Urothelium cell line (cell line): ENCODE results near the gene CHSY3.

Source experiments
- DNase-seq: peaks from one replicate; pipeline ENCODE4 v3.0.0; 2011; ENCODE audit warnings: low spot score, mixed read lengths
- FAIRE-seq: peaks from 2 replicates; lab custom pipeline; 2011; peaks lifted over from hg19 to GRCh38; lab: Jason Lieb, UNC

The CHSY3 gene

GRCh38 chr5:129945028-129945427, 40.8 kb downstream of the CHSY3 start:
- FAIRE-seq (no peak), DNase-seq (peak; percentile 10)

- DNase-seq (no peak), FAIRE-seq (no peak)
Measured at GRCh38 chr5:129945774-129946270, 41.6 kb downstream of the CHSY3 start.

GRCh38 chr5:129951039-129951438, 46.8 kb downstream of the CHSY3 start:
- no peak for DNase-seq
- FAIRE-seq: no peak

- FAIRE-seq (no peak), DNase-seq (no peak)
Measured at GRCh38 chr5:129958581-129958980, 54.3 kb downstream of the CHSY3 start.

GRCh38 chr5:129960831-129961230, 56.6 kb downstream of the CHSY3 start:
- no peak for FAIRE-seq

DNA sequence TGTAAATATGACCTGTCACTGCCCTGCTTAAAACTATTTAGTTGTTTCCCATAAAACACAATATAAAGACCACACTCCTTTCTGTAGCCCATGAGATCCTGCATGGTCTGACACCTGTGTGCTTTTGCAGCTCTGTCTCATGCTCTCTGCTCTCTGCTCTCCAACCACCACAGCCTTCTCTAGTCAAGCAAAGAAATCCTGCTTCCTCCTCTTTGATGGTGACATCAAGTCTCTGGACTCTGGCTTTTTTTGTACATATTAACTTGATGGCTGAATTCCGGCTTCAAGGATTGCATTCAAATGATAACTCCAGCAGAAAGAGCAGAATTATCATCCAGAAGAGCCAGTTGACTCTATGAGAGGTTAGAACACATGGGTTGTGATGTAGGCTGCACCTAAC, 58.2 kb downstream of the CHSY3 start:
- DNase-seq (no peak), FAIRE-seq (no peak)

More at GRCh38 chr5:129960831-129961230, 56.6 kb downstream of the CHSY3 start:
- DNase-seq: no peak

DNA sequence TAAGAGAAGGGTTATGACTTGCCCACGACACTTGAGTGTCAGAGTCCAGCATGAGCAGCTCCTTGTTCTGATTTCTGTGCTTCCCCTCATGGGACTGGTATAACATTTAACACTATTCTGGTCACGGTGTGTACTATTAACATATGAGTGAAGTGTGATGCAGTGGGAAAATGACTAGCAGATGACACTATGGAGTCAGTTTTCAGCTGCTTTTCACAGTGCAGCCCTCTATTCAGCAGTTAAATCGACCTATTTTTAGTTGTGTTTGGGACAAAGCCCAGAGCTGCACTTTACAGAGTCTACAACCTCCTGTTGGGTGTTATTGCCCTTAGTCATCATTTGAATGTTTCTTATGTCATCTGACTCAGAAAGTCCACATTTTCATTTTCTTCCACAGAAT, 59.1 kb downstream of the CHSY3 start:
- FAIRE-seq: no peak
- DNase-seq: peak; percentile 13

GRCh38 chr5:129966071-129966470, 61.8 kb downstream of the CHSY3 start:
- DNase-seq: no peak
- no peak for FAIRE-seq

- FAIRE-seq (no peak), DNase-seq (no peak)
Measured at GRCh38 chr5:129971714-129972113, 67.4 kb downstream of the CHSY3 start.

DNA sequence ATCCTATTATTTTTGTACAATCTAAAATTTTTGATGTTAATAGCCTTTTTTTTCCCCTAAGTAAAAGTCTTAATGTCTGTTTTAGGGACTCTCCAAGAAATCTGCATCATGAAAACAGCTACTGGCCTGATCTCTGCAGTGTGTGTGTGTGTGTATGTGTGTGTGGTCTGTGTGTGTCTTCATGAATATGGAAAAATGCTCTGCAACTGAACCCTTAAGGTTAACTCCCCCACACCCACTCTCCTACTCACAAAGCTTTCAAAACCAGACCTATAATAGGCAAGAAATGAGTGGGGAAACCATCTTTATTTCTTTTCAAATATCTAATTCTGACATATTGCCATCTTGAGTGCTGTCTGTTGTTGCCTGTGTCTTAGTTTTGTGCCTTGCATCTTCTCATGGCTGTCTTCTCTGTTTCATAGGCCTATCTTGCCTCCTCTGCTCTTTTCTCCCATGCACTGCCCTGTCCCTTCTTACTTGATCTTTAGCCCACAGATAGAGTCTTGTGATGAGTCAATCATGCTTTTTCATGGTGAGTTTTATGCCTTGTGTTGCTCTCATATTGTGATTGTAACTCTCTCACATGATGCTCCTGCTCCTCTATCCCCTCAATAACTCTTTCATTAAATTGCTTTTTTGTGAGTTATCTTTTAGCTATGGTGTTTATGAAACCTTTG, 68.3 kb downstream of the CHSY3 start:
- no peak for DNase-seq
- FAIRE-seq: no peak

GRCh38 chr5:129973716-129974426, 69.6 kb downstream of the CHSY3 start:
- no peak for DNase-seq
- no peak for FAIRE-seq

- DNase-seq (no peak), FAIRE-seq (no peak)
Measured at GRCh38 chr5:129977810-129978209, 73.5 kb downstream of the CHSY3 start.

GRCh38 chr5:129978270-129978669, 74.0 kb downstream of the CHSY3 start:
- FAIRE-seq (no peak), DNase-seq (no peak)

GRCh38 chr5:129988453-129988852, 84.2 kb downstream of the CHSY3 start:
- FAIRE-seq: no peak
- no peak for DNase-seq

DNA sequence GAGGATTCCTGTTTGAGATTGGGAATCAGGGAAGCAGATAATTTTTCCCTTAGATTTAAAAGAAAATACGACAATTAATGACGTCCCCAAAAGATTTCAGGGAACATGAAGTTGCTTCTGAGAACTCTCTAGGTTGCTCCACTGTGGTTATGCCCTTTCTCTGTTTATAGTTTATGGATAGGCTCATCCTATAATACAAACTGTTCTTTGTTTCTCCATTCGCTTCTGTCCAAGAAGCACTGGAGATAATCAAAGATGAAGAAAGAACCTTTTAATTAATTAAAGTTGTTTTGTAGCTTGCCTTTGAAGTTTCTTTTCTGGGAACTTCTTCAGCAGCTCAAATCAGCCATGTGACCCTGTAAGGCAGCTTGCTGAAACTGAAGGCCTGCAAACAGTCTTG, 87.5 kb downstream of the CHSY3 start:
- DNase-seq (no peak), FAIRE-seq (no peak)

- DNase-seq: no peak
- no peak for FAIRE-seq
Measured at GRCh38 chr5:129996896-129997295, 92.6 kb downstream of the CHSY3 start.

DNA sequence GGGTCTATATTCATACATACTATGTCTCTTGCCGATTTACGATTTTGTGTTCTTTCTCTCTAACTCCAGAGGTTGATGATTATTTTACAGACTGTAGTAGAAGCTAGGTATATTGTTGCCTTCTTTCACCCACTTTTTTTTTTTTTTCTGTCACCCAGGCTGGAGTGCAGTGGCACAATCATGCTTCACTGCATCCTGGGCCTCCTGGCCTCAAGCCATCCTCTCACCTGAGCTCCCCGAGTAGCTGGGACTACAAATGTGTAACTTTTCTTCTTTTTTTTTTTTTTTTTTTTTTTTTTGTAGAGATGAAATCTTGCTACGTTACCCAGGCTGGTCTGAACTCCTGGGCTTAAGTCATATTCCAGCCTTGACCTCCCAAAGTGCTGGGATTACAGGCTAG, 96.2 kb downstream of the CHSY3 start:
- FAIRE-seq (no peak), DNase-seq (no peak)

- no peak for DNase-seq
Measured at GRCh38 chr5:130002183-130002582, 97.9 kb downstream of the CHSY3 start.

GRCh38 chr5:130002876-130003275, 98.6 kb downstream of the CHSY3 start:
- FAIRE-seq: no peak
- no peak for DNase-seq

More at GRCh38 chr5:130002183-130002582, 97.9 kb downstream of the CHSY3 start:
- FAIRE-seq: no peak

- DNase-seq (no peak), FAIRE-seq (no peak)
Measured at GRCh38 chr5:130011986-130012385, 107.7 kb downstream of the CHSY3 start.

DNA sequence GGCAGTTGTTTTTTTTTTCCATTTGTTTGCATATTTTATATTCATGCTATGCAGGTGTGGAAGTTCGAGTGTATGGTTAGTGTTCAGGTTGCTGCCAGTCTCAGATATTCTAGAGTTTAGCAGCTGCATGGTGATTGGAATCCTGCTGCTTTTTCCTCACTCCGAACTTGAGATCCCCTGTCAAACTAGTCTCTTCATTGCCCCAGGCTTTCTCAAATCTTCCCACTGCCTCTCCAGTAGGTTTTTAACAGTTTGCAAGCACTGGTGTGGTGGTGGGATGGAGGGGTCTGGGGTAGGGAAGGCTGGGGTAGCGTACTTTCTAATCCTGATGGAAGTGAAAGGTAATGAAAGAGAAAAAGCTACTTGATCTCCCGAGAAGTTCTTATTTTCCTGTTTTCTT, 112.9 kb downstream of the CHSY3 start:
- no peak for FAIRE-seq
- DNase-seq: no peak

DNA sequence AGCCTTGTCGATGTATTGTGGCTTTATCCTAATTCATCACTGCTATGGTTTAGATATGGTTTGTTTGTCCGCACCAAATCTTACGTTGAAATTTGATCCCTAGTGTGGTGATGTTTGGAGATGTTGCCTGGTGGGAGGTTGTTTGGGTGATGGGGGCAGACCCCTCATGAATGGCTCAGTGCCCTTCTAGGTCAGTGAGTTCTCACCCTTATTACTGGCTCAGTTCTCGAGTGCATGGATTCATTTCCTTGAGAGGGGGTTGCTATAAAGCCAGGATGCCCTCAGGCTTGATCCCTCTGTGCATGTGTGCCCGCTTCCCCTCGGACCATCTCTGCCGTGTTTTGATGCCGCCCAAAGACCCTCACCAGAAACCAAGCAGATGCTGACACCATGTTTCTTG, 114.4 kb downstream of the CHSY3 start:
- no peak for DNase-seq
- no peak for FAIRE-seq
